ENCODE measurements around the gene NOL8.

The NOL8 gene

GRCh38 chr9:92294297-92294676, 30.9 kb downstream of the NOL8 start:
- POLR2A ChIA-PET, result interaction anchor here (0.9 to 1.3 kb wide), 3 partner anchors 9 to 376 kb away, joined by 3 to 5 read pairs (median 4); partner anchors contain the start of genes CENPP, IPPK and NOL8
- CTCF ChIA-PET, result no interaction called here

DNA sequence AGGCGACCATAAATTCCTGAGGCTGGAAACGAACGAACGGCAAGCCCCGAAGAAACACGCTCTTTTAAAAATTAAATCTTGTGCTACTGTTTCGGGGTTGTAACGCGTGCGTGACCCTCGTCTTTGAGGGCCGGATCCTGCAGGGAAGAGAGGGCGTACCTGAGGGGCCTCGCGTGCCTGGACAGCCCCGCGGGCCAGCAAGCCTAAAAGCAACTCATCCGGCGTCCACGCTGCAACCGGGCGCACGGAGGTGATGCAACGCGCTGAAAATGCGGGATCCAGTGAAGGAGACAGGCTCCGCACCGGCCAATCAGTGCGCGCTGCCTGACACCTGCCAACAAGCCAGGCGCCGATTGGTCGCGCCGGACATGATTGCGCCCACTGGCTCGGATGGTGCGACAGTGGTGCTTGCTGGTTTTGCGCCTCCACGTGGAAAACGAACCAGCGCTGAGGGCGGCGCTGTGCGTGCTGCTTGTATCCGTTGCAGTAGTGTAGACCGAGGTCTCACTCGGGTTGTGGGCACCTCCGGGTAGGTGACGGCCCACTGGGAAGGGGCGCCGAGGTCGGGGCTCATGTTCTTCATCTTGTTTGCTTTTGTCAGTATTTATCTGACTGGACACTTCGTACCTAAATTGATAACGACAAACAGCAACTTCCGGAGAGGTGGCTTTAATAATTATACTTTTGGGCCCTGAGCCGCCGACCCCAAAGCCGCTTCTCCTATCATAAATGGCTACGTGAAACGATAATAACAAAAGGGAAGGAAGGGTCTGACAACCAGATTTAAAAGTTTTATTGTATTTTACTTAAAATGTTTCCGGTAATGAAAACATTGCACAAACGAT, 31.5 kb downstream of the NOL8 start, which contains the start of gene IARS1:
Gene IARS1 (minus strand): TSS at position 246 of the 845 bp plus-strand sequence. CDS start 4,278 bp downstream, outside the sequence.
- CTCF ChIA-PET, result no interaction called here
- POLR2A ChIA-PET, result interaction anchor here (1.0 kb wide), 1 partner anchor 32 kb away, joined by 5 read pairs; the partner anchor contains the start of genes CENPP and NOL8
- peak; percentile 97 for DNase-seq (ENCODE audit: extremely low spot score)
- TF ChIP-seq FOXA1 (IDR thresholded peaks at IDR 0.05), result no peak
- no peak for TF ChIP-seq SP1 (IDR thresholded peaks at IDR 0.05)
- no peak for TF ChIP-seq HDGF (IDR thresholded peaks at IDR 0.05; ENCODE audit: borderline replicate concordance)
- no peak for TF ChIP-seq TARDBP (IDR thresholded peaks at IDR 0.05)
- TF ChIP-seq NFRKB (IDR thresholded peaks at IDR 0.05), result peak; percentile 55; the same call in 1 of the 2 replicates
- TF ChIP-seq L3MBTL2 (conservative IDR thresholded peaks at IDR 0.05), result peak; percentile 88; the same call in 1 of the 2 replicates
- TF ChIP-seq, protein P1, sequence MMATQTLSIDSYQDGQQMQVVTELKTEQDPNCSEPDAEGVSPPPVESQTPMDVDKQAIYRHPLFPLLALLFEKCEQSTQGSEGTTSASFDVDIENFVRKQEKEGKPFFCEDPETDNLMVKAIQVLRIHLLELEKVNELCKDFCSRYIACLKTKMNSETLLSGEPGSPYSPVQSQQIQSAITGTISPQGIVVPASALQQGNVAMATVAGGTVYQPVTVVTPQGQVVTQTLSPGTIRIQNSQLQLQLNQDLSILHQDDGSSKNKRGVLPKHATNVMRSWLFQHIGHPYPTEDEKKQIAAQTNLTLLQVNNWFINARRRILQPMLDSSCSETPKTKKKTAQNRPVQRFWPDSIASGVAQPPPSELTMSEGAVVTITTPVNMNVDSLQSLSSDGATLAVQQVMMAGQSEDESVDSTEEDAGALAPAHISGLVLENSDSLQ (IDR thresholded peaks at IDR 0.05), result peak; percentile 52

More at GRCh38 chr9:92294297-92294676, 30.9 kb downstream of the NOL8 start:
- TF ChIP-seq SP1 (IDR thresholded peaks at IDR 0.05) (no peak), ARNT (IDR thresholded peaks at IDR 0.05) (no peak), FOXM1 (IDR thresholded peaks at IDR 0.05; ENCODE audit: borderline replicate concordance) (no peak), TARDBP (IDR thresholded peaks at IDR 0.05) (no peak), CTBP1 (IDR thresholded peaks at IDR 0.05; ENCODE audit: borderline replicate concordance) (no peak), FOXA1 (IDR thresholded peaks at IDR 0.05) (no peak), FOXK2 (IDR thresholded peaks at IDR 0.05) (no peak), SUZ12 (IDR thresholded peaks at IDR 0.05) (no peak), HDGF (IDR thresholded peaks at IDR 0.05; ENCODE audit: borderline replicate concordance) (no peak), L3MBTL2 (conservative IDR thresholded peaks at IDR 0.05) (no peak), ELF4 (IDR thresholded peaks at IDR 0.05) (no peak), ZNF384 (IDR thresholded peaks at IDR 0.05) (no peak), BHLHE40 (IDR thresholded peaks at IDR 0.05; ENCODE audit: borderline replicate concordance) (no peak), NFRKB (IDR thresholded peaks at IDR 0.05) (no peak), LEF1 (IDR thresholded peaks at IDR 0.05; ENCODE audit: borderline replicate concordance) (no peak)
- TF ChIP-seq, protein P1 (IDR thresholded peaks at IDR 0.05), result no peak
- no peak for DNase-seq (ENCODE audit: extremely low spot score)

GRCh38 chr9:92293075-92293354, 32.1 kb downstream of the NOL8 start:
- TF ChIP-seq, protein P1 (IDR thresholded peaks at IDR 0.05), result no peak
- no peak for TF ChIP-seq CTBP1 (IDR thresholded peaks at IDR 0.05; ENCODE audit: borderline replicate concordance)
- no peak for TF ChIP-seq BHLHE40 (IDR thresholded peaks at IDR 0.05; ENCODE audit: borderline replicate concordance)
- no peak for TF ChIP-seq HDGF (IDR thresholded peaks at IDR 0.05; ENCODE audit: borderline replicate concordance)
- no peak for TF ChIP-seq SP1 (IDR thresholded peaks at IDR 0.05)
- TF ChIP-seq NFRKB (IDR thresholded peaks at IDR 0.05), result no peak
- TF ChIP-seq ZNF384 (IDR thresholded peaks at IDR 0.05), result no peak
- TF ChIP-seq FOXK2 (IDR thresholded peaks at IDR 0.05), result no peak
- no peak for TF ChIP-seq SUZ12 (IDR thresholded peaks at IDR 0.05)
- TF ChIP-seq TARDBP (IDR thresholded peaks at IDR 0.05), result no peak
- TF ChIP-seq LEF1 (IDR thresholded peaks at IDR 0.05; ENCODE audit: borderline replicate concordance), result no peak
- TF ChIP-seq L3MBTL2 (conservative IDR thresholded peaks at IDR 0.05), result no peak
- TF ChIP-seq FOXM1 (IDR thresholded peaks at IDR 0.05; ENCODE audit: borderline replicate concordance), result no peak
- no peak for TF ChIP-seq FOXA1 (IDR thresholded peaks at IDR 0.05)
- no peak for TF ChIP-seq ARNT (IDR thresholded peaks at IDR 0.05)
- TF ChIP-seq ELF4 (IDR thresholded peaks at IDR 0.05), result no peak
- ChIA-PET CTCF (no interaction called here), POLR2A (no interaction called here)
- no peak for DNase-seq (ENCODE audit: extremely low spot score)

GRCh38 chr9:92292338-92293074, 32.6 kb downstream of the NOL8 start:
- POLR2A ChIA-PET, result interaction anchor here (1.2 kb wide), 1 partner anchor 10 kb away, joined by 6 read pairs; no protein-coding TSS in a partner anchor
- CTCF ChIA-PET, result no interaction called here
- DNase-seq (ENCODE audit: extremely low spot score), result no peak
- no peak for TF ChIP-seq FOXA1 (IDR thresholded peaks at IDR 0.05)
- no peak for TF ChIP-seq ARNT (IDR thresholded peaks at IDR 0.05)
- TF ChIP-seq, protein P1 (IDR thresholded peaks at IDR 0.05), result peak; percentile 26; the same call in 1 of the 2 replicates
- no peak for TF ChIP-seq CTBP1 (IDR thresholded peaks at IDR 0.05; ENCODE audit: borderline replicate concordance)

DNA sequence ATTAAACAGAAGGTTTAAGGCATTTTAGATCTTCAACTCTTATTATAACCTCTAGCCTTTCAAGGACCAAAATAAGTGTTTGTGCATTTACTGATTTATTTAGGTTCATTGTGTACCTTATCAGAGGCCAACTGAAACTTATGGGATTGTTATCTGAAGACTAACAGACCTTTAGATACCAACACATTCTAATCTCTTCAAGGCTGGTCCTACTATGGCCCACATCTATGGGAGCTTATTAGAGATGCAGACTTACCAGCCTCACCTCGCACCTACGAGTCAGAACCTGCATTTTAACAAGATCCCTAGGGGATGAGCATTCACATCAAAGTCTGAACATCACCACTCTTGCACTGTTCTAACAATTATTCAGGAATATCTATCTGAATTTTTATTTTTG, 33.6 kb downstream of the NOL8 start:
- DNase-seq (ENCODE audit: extremely low spot score), result no peak
- TF ChIP-seq CTBP1 (IDR thresholded peaks at IDR 0.05; ENCODE audit: borderline replicate concordance), result no peak
- TF ChIP-seq FOXM1 (IDR thresholded peaks at IDR 0.05; ENCODE audit: borderline replicate concordance), result no peak
- no peak for TF ChIP-seq HDGF (IDR thresholded peaks at IDR 0.05; ENCODE audit: borderline replicate concordance)
- TF ChIP-seq FOXA1 (IDR thresholded peaks at IDR 0.05), result no peak
- TF ChIP-seq BHLHE40 (IDR thresholded peaks at IDR 0.05; ENCODE audit: borderline replicate concordance), result no peak
- TF ChIP-seq L3MBTL2 (conservative IDR thresholded peaks at IDR 0.05), result no peak
- TF ChIP-seq SP1 (IDR thresholded peaks at IDR 0.05), result no peak
- TF ChIP-seq ZNF384 (IDR thresholded peaks at IDR 0.05), result no peak
- no peak for TF ChIP-seq NFRKB (IDR thresholded peaks at IDR 0.05)
- no peak for TF ChIP-seq TARDBP (IDR thresholded peaks at IDR 0.05)
- no peak for TF ChIP-seq ELF4 (IDR thresholded peaks at IDR 0.05)
- no peak for TF ChIP-seq ARNT (IDR thresholded peaks at IDR 0.05)
- TF ChIP-seq, protein P1 (IDR thresholded peaks at IDR 0.05), result no peak
- POLR2A ChIA-PET, result interaction anchor here (1.2 kb wide), 1 partner anchor 10 kb away, joined by 6 read pairs; no protein-coding TSS in a partner anchor
- CTCF ChIA-PET, result interaction anchor here (0.6 kb wide), 2 partner anchors 168 to 757 kb away, joined by 3 to 5 read pairs; no protein-coding TSS in a partner anchor
